ENCODE measurements around the gene OOEP.

Gene OOEP

GRCh38 chr6:73349311-73349710 is 20.4 kb downstream of the OOEP start:
- DNase-seq = no peak
- Histone ChIP-seq H3K79me1 (ENCODE audit: low read length) (no peaks in the 10 kb centered on the region), H4K8ac (ENCODE audit: low read depth, low read length) (no peak overlapping the region), H2AFZ (ENCODE audit: insufficient read depth, low read length, poor library complexity) (no peak overlapping the region), H2AK5ac (ENCODE audit: low read length) (no peak overlapping the region), H3K9ac (ENCODE audit: low read length) (no peak overlapping the region), H3K27ac (ENCODE audit: low read depth, low read length) (no peak overlapping the region), H2BK120ac (ENCODE audit: insufficient read depth, low read length, poor library complexity) (no peak overlapping the region), H3K9me3 (ENCODE audit: insufficient read depth, low read depth, low read length) (no peaks in the 10 kb centered on the region), H3K23ac (ENCODE audit: low read length) (no peak overlapping the region), H3K36me3 (ENCODE audit: control insufficient read depth in 1 of 2, insufficient read depth in 2 of 2, low read length in 2 of 2) (no peaks in the 10 kb centered on the region), H3K79me2 (ENCODE audit: control insufficient read depth, insufficient read depth, low read length, poor library complexity) (no peaks in the 10 kb centered on the region), H2BK12ac (ENCODE audit: low read length) (no peak overlapping the region), H3K4me1 (ENCODE audit: control insufficient read depth in 1 of 2, insufficient read depth in 2 of 2, low read length in 2 of 2) (no peaks in the 10 kb centered on the region), H2BK5ac (ENCODE audit: low read depth, low read length, poor library complexity) (no peak overlapping the region), H3K4me2 (ENCODE audit: low read length) (no peak overlapping the region), H3K4ac (ENCODE audit: low read depth, low read length) (no peak overlapping the region), H4K12ac (ENCODE audit: low read depth, low read length) (no peak overlapping the region), H3K27me3 (ENCODE audit: insufficient read depth, low read length) (peaks cover 17% of the 10 kb centered on the region), H3K4me3 (ENCODE audit: low read depth, low read length) (no peak overlapping the region), H4K91ac (ENCODE audit: low read depth, low read length) (no peak overlapping the region), H3K18ac (ENCODE audit: low read length) (no peak overlapping the region), H3K14ac (ENCODE audit: low read length) (no peak overlapping the region)
- WGBS (ENCODE audit: extremely low coverage, insufficient coverage, insufficient read length) = no CpG with 5 or more reads among the region's 6 CpGs

DNA sequence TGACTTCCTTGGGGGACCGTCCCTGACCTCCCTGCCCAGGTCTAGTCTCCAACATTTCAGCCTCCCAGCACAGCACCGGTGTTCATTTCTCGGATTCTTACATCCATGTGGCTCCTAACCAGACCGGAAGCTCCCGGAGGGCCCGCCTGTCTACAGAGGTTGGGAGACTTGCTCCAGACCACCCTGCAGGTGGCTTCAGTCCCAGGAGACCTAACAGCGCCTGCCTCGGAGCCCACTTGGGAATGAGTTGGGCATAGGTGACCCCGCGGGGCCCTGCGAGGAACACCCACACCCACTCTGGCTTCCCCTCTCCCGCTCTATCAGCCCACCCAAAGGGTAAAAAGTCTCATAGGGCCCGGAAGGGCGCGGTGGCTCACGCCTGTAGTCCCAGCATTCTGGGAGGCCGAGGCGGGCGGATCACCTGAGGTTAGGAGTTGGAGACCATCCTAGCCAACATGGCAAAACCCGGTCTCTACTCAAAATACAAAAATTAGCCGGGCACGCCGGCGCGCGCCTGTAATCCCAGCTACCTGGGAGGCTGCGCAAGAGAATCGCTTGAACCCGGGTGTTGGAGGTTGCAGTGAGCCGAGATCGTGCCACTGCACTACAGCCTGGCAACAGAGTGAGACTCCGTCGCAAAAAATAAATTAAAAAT is 21.0 kb downstream of the OOEP start:
- no peak overlapping the region for H3K4me2 ChIP-seq (ENCODE audit: low read length)
- no peak overlapping the region for H4K12ac ChIP-seq (ENCODE audit: low read depth, low read length)
- H3K23ac ChIP-seq (ENCODE audit: low read length) = no peak overlapping the region
- no peak overlapping the region for H3K4ac ChIP-seq (ENCODE audit: low read depth, low read length)
- H3K27ac ChIP-seq (ENCODE audit: low read depth, low read length) = no peak overlapping the region
- H4K91ac ChIP-seq (ENCODE audit: low read depth, low read length) = no peak overlapping the region
- no peak overlapping the region for H2BK120ac ChIP-seq (ENCODE audit: insufficient read depth, low read length, poor library complexity)
- no peak overlapping the region for H2AFZ ChIP-seq (ENCODE audit: insufficient read depth, low read length, poor library complexity)
- H3K14ac ChIP-seq (ENCODE audit: low read length) = no peak overlapping the region
- H3K9me3 ChIP-seq (ENCODE audit: insufficient read depth, low read depth, low read length) = no peaks in the 10 kb centered on the region
- H3K4me3 ChIP-seq (ENCODE audit: low read depth, low read length) = no peak overlapping the region
- no peak overlapping the region for H2BK12ac ChIP-seq (ENCODE audit: low read length)
- H3K79me2 ChIP-seq (ENCODE audit: control insufficient read depth, insufficient read depth, low read length, poor library complexity) = no peaks in the 10 kb centered on the region
- no peaks in the 10 kb centered on the region for H3K4me1 ChIP-seq (ENCODE audit: control insufficient read depth in 1 of 2, insufficient read depth in 2 of 2, low read length in 2 of 2)
- WGBS (ENCODE audit: extremely low coverage, insufficient coverage, insufficient read length) = no CpG with 5 or more reads among the region's 33 CpGs
- H3K9ac ChIP-seq (ENCODE audit: low read length) = no peak overlapping the region
- H3K18ac ChIP-seq (ENCODE audit: low read length) = no peak overlapping the region
- peaks cover 17% of the 10 kb centered on the region for H3K27me3 ChIP-seq (ENCODE audit: insufficient read depth, low read length)
- H2BK5ac ChIP-seq (ENCODE audit: low read depth, low read length, poor library complexity) = no peak overlapping the region
- H2AK5ac ChIP-seq (ENCODE audit: low read length) = no peak overlapping the region
- DNase-seq = no peak
- no peaks in the 10 kb centered on the region for H3K79me1 ChIP-seq (ENCODE audit: low read length)
- no peak overlapping the region for H4K8ac ChIP-seq (ENCODE audit: low read depth, low read length)
- no peaks in the 10 kb centered on the region for H3K36me3 ChIP-seq (ENCODE audit: control insufficient read depth in 1 of 2, insufficient read depth in 2 of 2, low read length in 2 of 2)

- H3K18ac ChIP-seq (ENCODE audit: low read length) = no peak overlapping the region
- H2BK120ac ChIP-seq (ENCODE audit: insufficient read depth, low read length, poor library complexity) = no peak overlapping the region
- no peak overlapping the region for H3K14ac ChIP-seq (ENCODE audit: low read length)
- H3K4me1 ChIP-seq (ENCODE audit: control insufficient read depth in 1 of 2, insufficient read depth in 2 of 2, low read length in 2 of 2) = no peaks in the 10 kb centered on the region
- H4K91ac ChIP-seq (ENCODE audit: low read depth, low read length) = no peak overlapping the region
- H3K4me2 ChIP-seq (ENCODE audit: low read length) = no peak overlapping the region
- no peak overlapping the region for H3K4ac ChIP-seq (ENCODE audit: low read depth, low read length)
- H3K36me3 ChIP-seq (ENCODE audit: control insufficient read depth in 1 of 2, insufficient read depth in 2 of 2, low read length in 2 of 2) = no peaks in the 10 kb centered on the region
- H4K12ac ChIP-seq (ENCODE audit: low read depth, low read length) = no peak overlapping the region
- no peak overlapping the region for H2BK12ac ChIP-seq (ENCODE audit: low read length)
- H3K79me2 ChIP-seq (ENCODE audit: control insufficient read depth, insufficient read depth, low read length, poor library complexity) = no peaks in the 10 kb centered on the region
- H2BK5ac ChIP-seq (ENCODE audit: low read depth, low read length, poor library complexity) = no peak overlapping the region
- no peak overlapping the region for H3K4me3 ChIP-seq (ENCODE audit: low read depth, low read length)
- no peaks in the 10 kb centered on the region for H3K79me1 ChIP-seq (ENCODE audit: low read length)
- no peak overlapping the region for H3K27ac ChIP-seq (ENCODE audit: low read depth, low read length)
- H3K23ac ChIP-seq (ENCODE audit: low read length) = no peak overlapping the region
- no peak overlapping the region for H3K9ac ChIP-seq (ENCODE audit: low read length)
- H3K9me3 ChIP-seq (ENCODE audit: insufficient read depth, low read depth, low read length) = no peaks in the 10 kb centered on the region
- no peak overlapping the region for H2AFZ ChIP-seq (ENCODE audit: insufficient read depth, low read length, poor library complexity)
- no peak overlapping the region for H4K8ac ChIP-seq (ENCODE audit: low read depth, low read length)
- no peak for DNase-seq
- no peak overlapping the region for H2AK5ac ChIP-seq (ENCODE audit: low read length)
- peaks cover under 1% of the 10 kb centered on the region for H3K27me3 ChIP-seq (ENCODE audit: insufficient read depth, low read length)
Observed at GRCh38 chr6:73343164-73343563, 26.5 kb downstream of the OOEP start.

- H3K9me3 ChIP-seq (ENCODE audit: insufficient read depth, low read depth, low read length) = no peaks in the 10 kb centered on the region
- no peak overlapping the region for H2BK120ac ChIP-seq (ENCODE audit: insufficient read depth, low read length, poor library complexity)
- no peak overlapping the region for H2BK12ac ChIP-seq (ENCODE audit: low read length)
- H3K79me1 ChIP-seq (ENCODE audit: low read length) = no peaks in the 10 kb centered on the region
- no peak overlapping the region for H4K8ac ChIP-seq (ENCODE audit: low read depth, low read length)
- WGBS (ENCODE audit: extremely low coverage, insufficient coverage, insufficient read length) = no CpG with 5 or more reads among the region's 5 CpGs
- H3K4me2 ChIP-seq (ENCODE audit: low read length) = no peak overlapping the region
- no peak overlapping the region for H3K18ac ChIP-seq (ENCODE audit: low read length)
- no peak overlapping the region for H3K23ac ChIP-seq (ENCODE audit: low read length)
- no peak overlapping the region for H3K14ac ChIP-seq (ENCODE audit: low read length)
- H3K27me3 ChIP-seq (ENCODE audit: insufficient read depth, low read length) = no peaks in the 10 kb centered on the region
- no peak for DNase-seq
- H3K4ac ChIP-seq (ENCODE audit: low read depth, low read length) = no peak overlapping the region
- no peak overlapping the region for H2BK5ac ChIP-seq (ENCODE audit: low read depth, low read length, poor library complexity)
- no peak overlapping the region for H4K91ac ChIP-seq (ENCODE audit: low read depth, low read length)
- H2AFZ ChIP-seq (ENCODE audit: insufficient read depth, low read length, poor library complexity) = no peak overlapping the region
- H3K9ac ChIP-seq (ENCODE audit: low read length) = no peak overlapping the region
- H3K4me3 ChIP-seq (ENCODE audit: low read depth, low read length) = no peak overlapping the region
- no peaks in the 10 kb centered on the region for H3K36me3 ChIP-seq (ENCODE audit: control insufficient read depth in 1 of 2, insufficient read depth in 2 of 2, low read length in 2 of 2)
- no peak overlapping the region for H4K12ac ChIP-seq (ENCODE audit: low read depth, low read length)
- H3K27ac ChIP-seq (ENCODE audit: low read depth, low read length) = no peak overlapping the region
- no peaks in the 10 kb centered on the region for H3K4me1 ChIP-seq (ENCODE audit: control insufficient read depth in 1 of 2, insufficient read depth in 2 of 2, low read length in 2 of 2)
- no peaks in the 10 kb centered on the region for H3K79me2 ChIP-seq (ENCODE audit: control insufficient read depth, insufficient read depth, low read length, poor library complexity)
- H2AK5ac ChIP-seq (ENCODE audit: low read length) = no peak overlapping the region
Observed at GRCh38 chr6:73342174-73342573, 27.5 kb downstream of the OOEP start.

All from trophoblast cell (in vitro differentiated cells and primary cell).